LNCaP clone FGC (cell line): ENCODE data around the gene TTC7B.
"Not testable (repeated sequence)": the region's sequence is repeated elsewhere in the genome, so short reads cannot be mapped to it uniquely, and the experiment has no call there.

Experiments used
- DNase-seq: peaks from one replicate; pipeline ENCODE4 v3.0.0-alpha.2; 2011; ENCODE audit warnings: low read depth
- H3K4me3 ChIP-seq: 2 replicates; pipeline ENCODE4 v1.5.1; 2011; ENCODE audit warnings: mild to moderate bottlenecking, low read depth, low read length, control low read depth
- CTCF ChIP-seq: IDR thresholded peaks from 2 replicates; pipeline ENCODE4 v1.5.1; 2012; ENCODE audit warnings: mild to moderate bottlenecking; ENCODE audit not compliant: control insufficient read depth, insufficient read depth; ENCODE audit errors: extremely low read depth

The TTC7B gene, protein sequence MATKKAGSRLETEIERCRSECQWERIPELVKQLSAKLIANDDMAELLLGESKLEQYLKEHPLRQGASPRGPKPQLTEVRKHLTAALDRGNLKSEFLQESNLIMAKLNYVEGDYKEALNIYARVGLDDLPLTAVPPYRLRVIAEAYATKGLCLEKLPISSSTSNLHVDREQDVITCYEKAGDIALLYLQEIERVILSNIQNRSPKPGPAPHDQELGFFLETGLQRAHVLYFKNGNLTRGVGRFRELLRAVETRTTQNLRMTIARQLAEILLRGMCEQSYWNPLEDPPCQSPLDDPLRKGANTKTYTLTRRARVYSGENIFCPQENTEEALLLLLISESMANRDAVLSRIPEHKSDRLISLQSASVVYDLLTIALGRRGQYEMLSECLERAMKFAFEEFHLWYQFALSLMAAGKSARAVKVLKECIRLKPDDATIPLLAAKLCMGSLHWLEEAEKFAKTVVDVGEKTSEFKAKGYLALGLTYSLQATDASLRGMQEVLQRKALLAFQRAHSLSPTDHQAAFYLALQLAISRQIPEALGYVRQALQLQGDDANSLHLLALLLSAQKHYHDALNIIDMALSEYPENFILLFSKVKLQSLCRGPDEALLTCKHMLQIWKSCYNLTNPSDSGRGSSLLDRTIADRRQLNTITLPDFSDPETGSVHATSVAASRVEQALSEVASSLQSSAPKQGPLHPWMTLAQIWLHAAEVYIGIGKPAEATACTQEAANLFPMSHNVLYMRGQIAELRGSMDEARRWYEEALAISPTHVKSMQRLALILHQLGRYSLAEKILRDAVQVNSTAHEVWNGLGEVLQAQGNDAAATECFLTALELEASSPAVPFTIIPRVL

GRCh38 chr14:90815822-90816662, at the start of gene TTC7B:
Gene TTC7B (minus strand): TSS chr14:90816430. CDS start chr14:90816295, 135 bp downstream.
- TF ChIP-seq CTCF: peak; percentile 63
- DNase-seq: no peak
- peak within 1 kb of the TSS; percentile 93 for H3K4me3 ChIP-seq

DNA sequence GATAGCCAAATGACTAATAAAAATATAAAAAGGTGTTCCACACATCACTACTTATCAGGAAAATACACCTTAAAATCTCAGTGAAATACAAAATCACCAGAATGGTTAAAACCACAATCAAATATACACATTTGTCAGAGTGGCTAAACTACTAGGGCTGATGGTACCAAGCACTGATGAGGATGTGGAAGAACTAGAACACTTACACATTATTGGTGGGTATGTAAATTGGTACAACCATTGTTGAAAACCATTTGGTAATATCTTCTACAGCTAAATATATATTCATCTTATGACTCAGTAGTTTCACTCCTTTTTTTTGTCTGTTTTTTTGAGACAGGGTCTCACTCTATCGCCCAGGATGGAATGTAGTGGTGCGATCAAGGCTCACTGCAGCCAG, 48.5 kb upstream of the TTC7B start:
- no peak overlapping the region for H3K4me3 ChIP-seq
- TF ChIP-seq CTCF: no peak
- no peak for DNase-seq

DNA sequence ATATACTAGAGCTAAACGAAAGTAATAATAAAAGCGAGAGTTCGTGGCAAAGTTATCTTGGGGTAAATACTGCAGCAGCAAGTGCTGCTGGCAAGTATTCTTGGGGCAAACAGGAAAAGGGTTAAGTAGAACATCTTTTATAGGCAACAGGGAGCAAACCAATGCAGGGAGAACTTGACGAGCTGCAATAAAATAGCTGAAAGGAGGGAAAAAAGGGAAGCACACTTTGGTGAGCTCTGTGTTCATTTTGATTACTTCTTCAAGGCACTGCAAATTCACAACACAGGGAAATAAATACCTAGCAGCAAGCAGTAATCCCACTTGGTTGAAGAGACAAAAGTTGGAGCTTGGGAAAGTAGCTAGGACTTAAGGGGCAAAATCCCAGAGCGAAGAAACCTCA, 42.3 kb upstream of the TTC7B start:
- no peak for DNase-seq
- no peak for TF ChIP-seq CTCF
- H3K4me3 ChIP-seq: no peak overlapping the region

DNA sequence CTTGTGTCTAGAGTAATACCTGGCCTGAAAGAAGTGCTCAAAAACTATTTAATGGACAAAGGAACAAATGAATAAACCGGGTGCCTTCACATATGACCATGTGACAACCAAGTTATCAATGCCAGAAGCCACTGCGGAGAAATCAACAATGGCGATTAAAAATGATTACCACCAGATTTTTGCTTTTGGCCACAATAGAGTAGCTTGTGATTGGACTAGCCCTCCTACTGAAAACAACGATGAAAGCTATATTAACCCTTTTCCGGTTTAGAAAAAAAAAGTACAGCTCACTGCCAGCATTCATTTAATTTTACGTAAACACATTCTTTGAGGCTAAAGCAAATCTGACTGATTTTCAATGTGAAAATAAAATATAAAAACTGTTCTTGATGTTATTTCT, 41.6 kb upstream of the TTC7B start:
- H3K4me3 ChIP-seq: no peak overlapping the region
- TF ChIP-seq CTCF: no peak
- DNase-seq: no peak

- not testable (repeated sequence) for H3K4me3 ChIP-seq, DNase-seq
Observed at GRCh38 chr14:90856115-90856514, 39.9 kb upstream of the TTC7B start.

DNA sequence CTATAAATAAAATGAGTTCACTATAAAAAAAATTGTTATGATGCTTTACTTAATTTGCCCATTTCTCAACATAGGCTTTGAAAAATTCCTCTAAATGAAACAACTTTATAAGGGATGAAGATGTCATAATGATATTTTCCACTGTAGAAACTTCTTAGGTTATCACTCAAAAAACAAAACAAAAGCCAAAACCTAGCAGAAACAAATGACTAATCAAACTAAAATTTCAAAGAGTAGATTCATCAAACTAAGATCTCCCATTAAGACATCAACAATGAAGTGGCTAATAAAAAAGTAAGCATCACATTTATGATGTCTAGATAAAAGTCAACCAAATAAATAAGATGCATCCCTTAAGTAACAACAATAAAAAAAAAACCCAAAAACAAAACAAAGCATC, 36.9 kb upstream of the TTC7B start:
- no peak for TF ChIP-seq CTCF
- DNase-seq: no peak
- H3K4me3 ChIP-seq: no peak overlapping the region
